HCT116 (cell line): ENCODE measurements around the gene ZFP14. TPM values are rescaled to one million over a fixed set of nuclear protein-coding genes. Genes with fewer than 3 reads are reported as not detected.

Source experiments
- ATAC-seq: fragments of 200-7000 bp; cut with Tn5 transposase; 2 replicates; pipeline ENCODE4 v1.9.1; 2020; ENCODE audit warnings: mild to moderate bottlenecking, moderate library complexity
- BruUV-seq: library from RNA; stranded (reverse); fragments of 400-500 nt; replicated peaks from 2 replicates; lab custom pipeline; 2021; lab: Mats Ljungman, UMichigan
- CTCF ChIA-PET: fragments of 300-600 bp; sonication (Branson Sonifier 250); formaldehyde crosslinking; loops from one replicate; lab custom pipeline; 2021; ENCODE audit warnings: antibody characterized with exemption; lab: Charles Lee
- POLR2A ChIA-PET: fragments of 300-600, 350-600 bp; sonication (Branson Sonifier 250); formaldehyde crosslinking; loops from one replicate; lab custom pipeline; 2021; ENCODE audit warnings: antibody characterized with exemption; lab: Charles Lee
- RAD21 ChIA-PET, 2 experiments: fragments of 300-600 bp; sonication (Branson Sonifier 250); formaldehyde crosslinking; loops; one replicate each; lab custom pipeline; 2023; ENCODE audit warnings: low total read pairs in 2 of 2; ENCODE audit not compliant: uncharacterized antibody in 2 of 2, unreplicated experiment in 2 of 2, low non-redundant PET in 1 of 2; lab: Charles Lee
- DNase-seq: peaks from one replicate; pipeline ENCODE4 v3.0.0-alpha.2; 2010; ENCODE audit warnings: low read depth, low spot score
- H2AFZ ChIP-seq: fragments of 200-600 bp; shearing (Covaris generic), sonication (generic); 2 replicates; pipeline ENCODE4 v1.6.1; 2017; ENCODE audit warnings: low read depth, mixed run types, mixed read lengths, antibody characterized with exemption, low read length; ENCODE audit not compliant: poor library complexity, severe bottlenecking
- H3K27ac ChIP-seq: 2 replicates; pipeline ENCODE4 v1.5.1; 2012; ENCODE audit warnings: low read depth, low read length
- H3K27me3 ChIP-seq: fragments of 200-600 bp; sonication (generic); 2 replicates; pipeline ENCODE4 v1.6.1; 2016; ENCODE audit warnings: mixed run types, low read length, mixed read lengths; ENCODE audit not compliant: insufficient read depth
- H3K36me3 ChIP-seq, 2 experiments: fragments of 200-500 bp in 1 of 2; fragments of 200-600 bp in 1 of 2; sonication (Bioruptor generic) in 1 of 2; sonication (generic) in 1 of 2; 2 replicates each; pipeline versions ENCODE4 v1.5.1 to v1.6.1; 2014 to 2016; ENCODE audit warnings: low read length in 2 of 2, inconsistent platforms in 1 of 2, mixed read lengths in 1 of 2, mixed run types in 1 of 2; ENCODE audit not compliant: insufficient read depth in 2 of 2, control insufficient read depth in 1 of 2
- H3K4me1 ChIP-seq, 2 experiments: fragments of 200-600 bp in 1 of 2; sonication (generic) in 1 of 2; 2 replicates each; pipeline versions ENCODE4 v1.5.1 to v1.6.1; 2012 to 2017; ENCODE audit warnings: low read length in 2 of 2, inconsistent platforms in 1 of 2, mild to moderate bottlenecking in 1 of 2, mixed read lengths in 1 of 2, mixed run types in 1 of 2, moderate library complexity in 1 of 2; ENCODE audit not compliant: insufficient read depth in 2 of 2, control insufficient read depth in 1 of 2
- H3K4me2 ChIP-seq: fragments of 200-600 bp; sonication (generic); 2 replicates; pipeline ENCODE4 v1.6.1; 2017; ENCODE audit warnings: mixed run types, low read length, mixed read lengths
- H3K4me3 ChIP-seq, 2 experiments: fragments of 200-600 bp in 1 of 2; sonication (generic) in 1 of 2; replicated peaks in 1 of 2; 2 replicates each; pipeline ENCODE4 v1.5.1; 2011 to 2016; ENCODE audit warnings: low read length in 2 of 2, control low read depth in 1 of 2, low read depth in 1 of 2, mild to moderate bottlenecking in 1 of 2, mixed read lengths in 1 of 2, mixed run types in 1 of 2
- H3K79me2 ChIP-seq: fragments of 200-600 bp; sonication (generic); 2 replicates; pipeline ENCODE4 v1.6.1; 2017; ENCODE audit warnings: mild to moderate bottlenecking, mixed run types, low read length, moderate library complexity, mixed read lengths; ENCODE audit not compliant: insufficient read depth
- H3K9ac ChIP-seq: fragments of 200-600 bp; sonication (generic); 2 replicates; pipeline ENCODE4 v1.6.1; 2016; ENCODE audit warnings: low read length, mixed read lengths
- H3K9me2 ChIP-seq: fragments of 200-600 bp; sonication (generic), shearing (Covaris generic); 2 replicates; pipeline ENCODE4 v1.6.1; 2017; ENCODE audit warnings: mixed run types, mild to moderate bottlenecking, moderate library complexity; ENCODE audit not compliant: insufficient read depth
- H3K9me3 ChIP-seq, 2 experiments: fragments of 200-500 bp in 1 of 2; fragments of 200-600 bp in 1 of 2; sonication (Bioruptor generic) in 1 of 2; sonication (generic) in 1 of 2; 2 replicates each; pipeline ENCODE4 v1.6.1; 2014 to 2017; ENCODE audit warnings: low read length in 2 of 2, mixed read lengths in 2 of 2, inconsistent platforms in 1 of 2, low read depth in 1 of 2, mild to moderate bottlenecking in 1 of 2, mixed run types in 1 of 2, moderate library complexity in 1 of 2; ENCODE audit not compliant: control insufficient read depth in 1 of 2, insufficient read depth in 1 of 2
- H4K20me1 ChIP-seq: fragments of 200-600 bp; sonication (generic), shearing (Covaris generic); 2 replicates; pipeline ENCODE4 v1.6.1; 2017; ENCODE audit warnings: mixed run types, mild to moderate bottlenecking, moderate library complexity; ENCODE audit not compliant: insufficient read depth
- CBX3 ChIP-seq: IDR thresholded peaks from 2 replicates; pipeline ENCODE4 v1.6.1; 2012; ENCODE audit warnings: low read depth
- CEBPB ChIP-seq: IDR thresholded peaks from 2 replicates; pipeline ENCODE4 v1.6.1; 2012; ENCODE audit warnings: low read depth
- CTCF ChIP-seq, 3 experiments: fragments of 200-600 bp in 1 of 3; sonication (generic) in 1 of 3; IDR thresholded peaks in 2 of 3; conservative IDR thresholded peaks in 1 of 3; 2 replicates each; pipeline ENCODE4 v1.5.1; 2012 to 2017; ENCODE audit warnings: low read depth in 2 of 3, low read length in 2 of 3, antibody characterized with exemption in 1 of 3, borderline replicate concordance in 1 of 3, control low read depth in 1 of 3, mild to moderate bottlenecking in 1 of 3, mixed read lengths in 1 of 3, mixed run types in 1 of 3, moderate library complexity in 1 of 3; ENCODE audit not compliant: insufficient read depth in 1 of 3
- EGR1 ChIP-seq: IDR thresholded peaks from 2 replicates; pipeline ENCODE4 v1.6.1; 2012; ENCODE audit warnings: low read depth
- ELF1 ChIP-seq: IDR thresholded peaks from 2 replicates; pipeline ENCODE4 v1.6.1; 2012; ENCODE audit warnings: low read depth, borderline replicate concordance
- EZH2 ChIP-seq: fragments of 200-600 bp; sonication (generic); IDR thresholded peaks from 2 replicates; pipeline ENCODE4 v1.6.1; 2017; ENCODE audit warnings: antibody characterized with exemption, mixed run types
- FOSL1 ChIP-seq: IDR thresholded peaks from 2 replicates; pipeline ENCODE4 v1.6.1; 2012; ENCODE audit warnings: low read depth
- JUND ChIP-seq: IDR thresholded peaks from 2 replicates; pipeline ENCODE4 v1.6.1; 2012
- POLR2A ChIP-seq: IDR thresholded peaks from 2 replicates; pipeline ENCODE4 v1.7.0; 2011; ENCODE audit warnings: borderline replicate concordance; ENCODE audit not compliant: insufficient read depth, insufficient read length; ENCODE audit errors: extremely low read depth
- POLR2AphosphoS5 ChIP-seq: IDR thresholded peaks from 2 replicates; pipeline ENCODE4 v1.6.1; 2011; ENCODE audit warnings: mild to moderate bottlenecking, low read depth, low read length, moderate library complexity
- REST ChIP-seq: IDR thresholded peaks from 2 replicates; pipeline ENCODE4 v1.6.1; 2012; ENCODE audit warnings: low read depth
- SIN3A ChIP-seq: IDR thresholded peaks from 2 replicates; pipeline ENCODE4 v1.6.1; 2012; ENCODE audit warnings: low read depth
- SP1 ChIP-seq: IDR thresholded peaks from 2 replicates; pipeline ENCODE4 v1.6.1; 2012; ENCODE audit warnings: low read depth
- SRF ChIP-seq: IDR thresholded peaks from 2 replicates; pipeline ENCODE4 v1.6.1; 2012; ENCODE audit warnings: low read depth
- ZBTB33 ChIP-seq: IDR thresholded peaks from 2 replicates; pipeline ENCODE4 v1.6.1; 2011; ENCODE audit warnings: mild to moderate bottlenecking, low read length, moderate library complexity; ENCODE audit not compliant: insufficient replicate concordance; ENCODE audit errors: extremely low read depth
- ZFX ChIP-seq: fragments of 450-650 bp; IDR thresholded peaks from 2 replicates; pipeline ENCODE4 v1.6.1; 2017
- intact Hi-C: fragments of 100-400 bp; cut with micrococcal nuclease; formaldehyde crosslinking; loops from 2 replicates; pipeline ENCODE4 v1.10.0; 2022
- total RNA-seq: library from RNA; stranded (reverse); gene quantifications from one replicate; pipeline ENCODE4 v1.2.1, GENCODE V29; 2021; ENCODE audit not compliant: unreplicated experiment

Gene ZFP14
- total RNA-seq, 1 experiment from 2014 or later, result 2.8 TPM

DNA sequence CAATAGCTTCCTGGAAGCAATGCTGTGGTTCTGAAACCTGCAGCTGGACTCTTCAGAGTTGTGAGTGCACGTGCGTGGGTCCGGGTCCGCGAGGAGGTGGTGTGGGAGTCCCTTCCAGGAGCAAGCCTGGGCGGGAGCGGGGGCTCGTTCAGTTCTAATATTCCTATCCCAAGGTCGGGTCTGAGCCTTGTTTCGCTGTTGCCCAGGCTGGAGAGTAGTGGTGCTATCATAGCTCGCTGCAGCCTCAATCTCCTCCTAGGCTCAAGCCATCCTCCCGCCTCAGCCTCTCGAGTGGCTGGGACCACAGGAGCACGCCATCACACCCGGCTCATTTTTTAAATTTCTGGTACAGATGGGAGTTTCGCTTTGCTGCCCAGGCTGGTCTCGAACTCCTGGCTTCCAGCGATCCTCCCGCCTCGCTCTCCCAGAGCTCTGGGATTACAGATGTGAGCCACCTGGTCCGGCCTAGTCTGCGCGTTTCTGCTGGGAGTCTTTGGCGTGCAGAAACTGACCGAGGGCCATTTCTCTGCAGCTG, 38.8 kb upstream of the ZFP14 start:
- intact Hi-C loops, result no loop called here
- Histone ChIP-seq H4K20me1 (no peaks in the 10 kb centered on the region), H3K79me2 (no peaks in the 10 kb centered on the region), H3K27ac (no peak overlapping the region), H3K9me2 (no peaks in the 10 kb centered on the region), H3K9ac (no peak overlapping the region), H3K4me3 (no peak overlapping the region), H3K4me2 (no peak overlapping the region), H3K9me3 (peaks cover 4 to 16% of the 10 kb centered on the region in 2 experiments; a peak in 2 of 4 replicates), H3K4me1 (no peaks in the 10 kb centered on the region), H2AFZ (no peak overlapping the region), H3K36me3 (no peaks in the 10 kb centered on the region), H3K27me3 (no peaks in the 10 kb centered on the region)
- no TSS peak for BruUV-seq
- TF ChIP-seq POLR2AphosphoS5, result no peak
- TF ChIP-seq ELF1, result no peak
- TF ChIP-seq CTCF (IDR thresholded peaks at IDR 0.05 in 2 of 3, conservative IDR thresholded peaks at IDR 0.05 in 1 of 3; ENCODE audit: borderline replicate concordance in 1 of 3, insufficient read depth in 1 of 3, low read depth in 2 of 3, low read length in 2 of 3), result no peak
- no peak for TF ChIP-seq SP1
- no peak for TF ChIP-seq JUND
- TF ChIP-seq ZFX, result no peak
- no peak for TF ChIP-seq CBX3
- TF ChIP-seq EGR1, result no peak
- no peak for TF ChIP-seq FOSL1
- no peak for TF ChIP-seq SIN3A
- TF ChIP-seq POLR2A, result no peak
- no peak for TF ChIP-seq SRF
- no peak for TF ChIP-seq ZBTB33
- TF ChIP-seq REST, result no peak
- TF ChIP-seq CEBPB, result no peak
- no peak for TF ChIP-seq EZH2
- ChIA-PET CTCF (no interaction called here), POLR2A (no interaction called here), RAD21 (no interaction called here)
- ATAC-seq (no peak), DNase-seq (no peak)
